DND-41 (cell line): ENCODE measurements around the gene HOXA4.

Source experiments
- ATAC-seq: fragments of 200-7000 bp; cut with Tn5 transposase; 3 replicates; pipeline ENCODE4 v1.9.1; 2021; ENCODE audit warnings: low read depth; ENCODE audit not compliant: insufficient read depth
- DNase-seq: peaks from one replicate; pipeline ENCODE4 v3.0.0-alpha.2; 2020
- H2AFZ ChIP-seq: 2 replicates; pipeline ENCODE4 v1.6.0; 2012; ENCODE audit warnings: low read depth, low read length
- H3K27ac ChIP-seq: 2 replicates; pipeline ENCODE4 v1.5.1; 2012; ENCODE audit warnings: low read length, inconsistent platforms
- H3K27me3 ChIP-seq: fragments of 200-600 bp; sonication (generic); 2 replicates; pipeline ENCODE4 v1.6.0; 2012; ENCODE audit warnings: low read length, mild to moderate bottlenecking, inconsistent platforms; ENCODE audit not compliant: insufficient read depth, poor library complexity
- H3K36me3 ChIP-seq: 2 replicates; pipeline ENCODE4 v1.5.1; 2012; ENCODE audit warnings: low read length, inconsistent platforms; ENCODE audit not compliant: insufficient read depth
- H3K4me1 ChIP-seq: 2 replicates; pipeline ENCODE4 v1.5.1; 2012; ENCODE audit warnings: mild to moderate bottlenecking, low read length; ENCODE audit not compliant: insufficient read depth
- H3K4me2 ChIP-seq: 2 replicates; pipeline ENCODE4 v1.6.0; 2012; ENCODE audit warnings: mild to moderate bottlenecking, moderate library complexity, low read length, inconsistent platforms; ENCODE audit not compliant: insufficient read depth
- H3K4me3 ChIP-seq, 2 experiments: fragments of 200-600 bp in 1 of 2; shearing (Covaris generic) in 1 of 2; 2 replicates each; pipeline ENCODE4 v1.5.1; 2012 to 2016; ENCODE audit warnings: inconsistent platforms in 2 of 2, low read length in 2 of 2, mild to moderate bottlenecking in 2 of 2, low read depth in 1 of 2, moderate library complexity in 1 of 2
- H3K79me2 ChIP-seq: 2 replicates; pipeline ENCODE4 v1.6.0; 2012; ENCODE audit warnings: low read length, inconsistent platforms; ENCODE audit not compliant: insufficient read depth
- H3K9ac ChIP-seq: 2 replicates; pipeline ENCODE4 v1.6.0; 2012; ENCODE audit warnings: low read depth, mild to moderate bottlenecking, inconsistent platforms, low read length, moderate library complexity
- H3K9me3 ChIP-seq: 2 replicates; pipeline ENCODE4 v1.5.1; 2012; ENCODE audit warnings: low read length, moderate library complexity, mild to moderate bottlenecking, inconsistent platforms; ENCODE audit not compliant: insufficient read depth, severe bottlenecking
- H4K20me1 ChIP-seq: 2 replicates; pipeline ENCODE4 v1.6.0; 2012; ENCODE audit warnings: low read length; ENCODE audit not compliant: insufficient read depth
- EZH2 ChIP-seq: IDR thresholded peaks from 3 replicates; pipeline ENCODE4 v1.6.1; 2012; ENCODE audit warnings: borderline replicate concordance, low read depth, mild to moderate bottlenecking, moderate library complexity, low read length, inconsistent platforms; ENCODE audit not compliant: severe bottlenecking
- TF ChIP-seq, protein P1 (sequence below): IDR thresholded peaks from 2 replicates; pipeline ENCODE4 v1.5.1; 2012; ENCODE audit warnings: borderline replicate concordance, low read length, moderate library complexity, mild to moderate bottlenecking; ENCODE audit not compliant: poor library complexity, severe bottlenecking; ENCODE audit errors: extremely low read depth

HOXA4 gene

DNA sequence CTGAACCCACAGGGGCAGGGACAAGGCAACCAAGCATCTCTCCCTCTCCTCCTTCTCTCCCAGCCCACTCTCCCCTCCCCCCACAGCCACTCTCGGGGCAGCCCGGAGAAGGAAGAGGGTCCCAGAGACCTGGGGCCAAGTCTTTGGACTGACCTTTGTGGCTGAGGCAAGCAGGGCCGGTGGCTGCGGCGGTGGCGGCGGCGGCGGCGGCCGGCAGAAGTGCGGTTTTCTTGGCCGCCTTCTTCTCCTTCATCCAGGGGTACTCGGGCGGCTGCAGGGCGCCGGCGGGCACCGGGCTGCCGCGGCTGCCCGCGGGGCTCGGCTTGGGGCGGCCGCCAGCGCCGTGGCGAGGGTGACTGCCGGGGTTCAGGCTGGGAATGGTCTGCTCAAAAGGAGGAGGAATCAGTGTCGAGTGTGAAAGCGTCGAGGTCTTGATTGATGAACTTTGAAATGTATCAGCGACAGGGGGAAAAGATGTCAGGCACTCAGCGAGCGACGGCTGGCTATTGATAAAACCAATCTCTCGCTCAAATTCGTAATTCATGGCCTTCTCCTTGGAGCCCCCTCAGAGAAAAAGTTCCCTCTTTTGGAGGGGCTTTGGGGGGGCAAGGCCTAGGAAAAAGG lies 28.5 kb downstream of the HOXA4 start:
- DNase-seq (no peak), ATAC-seq (no peak)
- H3K36me3 ChIP-seq, result no peaks in the 10 kb centered on the region
- no peak overlapping the region for H3K27ac ChIP-seq
- no peaks in the 10 kb centered on the region for H3K9me3 ChIP-seq
- H3K9ac ChIP-seq, result no peak overlapping the region
- H3K4me2 ChIP-seq, result no peak overlapping the region
- no peak overlapping the region for H2AFZ ChIP-seq
- no peaks in the 10 kb centered on the region for H3K27me3 ChIP-seq
- H4K20me1 ChIP-seq, result no peaks in the 10 kb centered on the region
- no peak overlapping the region for H3K4me3 ChIP-seq
- no peaks in the 10 kb centered on the region for H3K79me2 ChIP-seq
- H3K4me1 ChIP-seq, result no peaks in the 10 kb centered on the region
- TF ChIP-seq EZH2, result no peak
- TF ChIP-seq, protein P1, sequence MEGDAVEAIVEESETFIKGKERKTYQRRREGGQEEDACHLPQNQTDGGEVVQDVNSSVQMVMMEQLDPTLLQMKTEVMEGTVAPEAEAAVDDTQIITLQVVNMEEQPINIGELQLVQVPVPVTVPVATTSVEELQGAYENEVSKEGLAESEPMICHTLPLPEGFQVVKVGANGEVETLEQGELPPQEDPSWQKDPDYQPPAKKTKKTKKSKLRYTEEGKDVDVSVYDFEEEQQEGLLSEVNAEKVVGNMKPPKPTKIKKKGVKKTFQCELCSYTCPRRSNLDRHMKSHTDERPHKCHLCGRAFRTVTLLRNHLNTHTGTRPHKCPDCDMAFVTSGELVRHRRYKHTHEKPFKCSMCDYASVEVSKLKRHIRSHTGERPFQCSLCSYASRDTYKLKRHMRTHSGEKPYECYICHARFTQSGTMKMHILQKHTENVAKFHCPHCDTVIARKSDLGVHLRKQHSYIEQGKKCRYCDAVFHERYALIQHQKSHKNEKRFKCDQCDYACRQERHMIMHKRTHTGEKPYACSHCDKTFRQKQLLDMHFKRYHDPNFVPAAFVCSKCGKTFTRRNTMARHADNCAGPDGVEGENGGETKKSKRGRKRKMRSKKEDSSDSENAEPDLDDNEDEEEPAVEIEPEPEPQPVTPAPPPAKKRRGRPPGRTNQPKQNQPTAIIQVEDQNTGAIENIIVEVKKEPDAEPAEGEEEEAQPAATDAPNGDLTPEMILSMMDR, result no peak

DNA sequence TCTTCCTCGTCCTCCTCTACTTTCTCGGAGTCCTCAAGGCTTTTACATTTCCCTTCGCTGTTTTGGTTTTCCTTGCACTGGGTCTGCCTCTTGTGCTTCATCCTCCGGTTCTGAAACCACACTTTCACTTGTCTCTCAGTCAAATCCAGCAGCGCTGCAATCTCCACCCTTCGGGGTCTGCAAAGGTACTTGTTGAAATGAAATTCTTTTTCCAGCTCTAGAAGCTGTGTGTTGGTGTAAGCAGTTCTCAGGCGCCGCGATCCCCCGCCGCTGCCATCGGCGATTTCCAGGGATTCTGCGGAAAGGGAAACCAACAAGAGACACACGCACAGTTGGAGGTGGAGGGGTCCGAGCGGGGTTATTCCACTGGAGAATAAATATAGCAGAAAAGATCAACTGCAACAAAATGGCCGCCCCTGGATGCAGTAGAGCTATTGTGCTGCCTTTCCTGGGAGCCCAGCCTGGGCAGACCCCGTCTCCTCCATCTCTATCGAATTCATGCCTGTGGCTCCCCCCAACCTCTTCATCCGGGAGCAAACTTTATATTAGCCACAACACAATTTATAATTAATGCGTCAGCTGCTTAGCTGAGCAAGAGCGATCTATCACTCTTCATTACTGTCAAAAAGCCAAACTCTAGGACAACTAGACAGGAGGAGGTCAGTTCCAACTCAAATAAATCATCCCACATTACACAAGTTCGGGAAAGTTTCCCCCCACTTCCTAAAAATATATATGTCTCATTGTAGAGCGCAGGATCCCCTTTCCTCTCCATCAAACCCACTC lies 29.2 kb downstream of the HOXA4 start:
- DNase-seq (no peak), ATAC-seq (no peak)
- H3K9me3 ChIP-seq, result no peaks in the 10 kb centered on the region
- TF ChIP-seq EZH2, result no peak
- TF ChIP-seq, protein P1, result no peak
- no peak overlapping the region for H3K4me3 ChIP-seq
- no peaks in the 10 kb centered on the region for H4K20me1 ChIP-seq
- no peak overlapping the region for H3K4me2 ChIP-seq
- no peaks in the 10 kb centered on the region for H3K36me3 ChIP-seq
- no peaks in the 10 kb centered on the region for H3K27me3 ChIP-seq
- H3K4me1 ChIP-seq, result no peaks in the 10 kb centered on the region
- H3K27ac ChIP-seq, result no peak overlapping the region
- no peaks in the 10 kb centered on the region for H3K79me2 ChIP-seq
- no peak overlapping the region for H3K9ac ChIP-seq
- no peak overlapping the region for H2AFZ ChIP-seq

DNA sequence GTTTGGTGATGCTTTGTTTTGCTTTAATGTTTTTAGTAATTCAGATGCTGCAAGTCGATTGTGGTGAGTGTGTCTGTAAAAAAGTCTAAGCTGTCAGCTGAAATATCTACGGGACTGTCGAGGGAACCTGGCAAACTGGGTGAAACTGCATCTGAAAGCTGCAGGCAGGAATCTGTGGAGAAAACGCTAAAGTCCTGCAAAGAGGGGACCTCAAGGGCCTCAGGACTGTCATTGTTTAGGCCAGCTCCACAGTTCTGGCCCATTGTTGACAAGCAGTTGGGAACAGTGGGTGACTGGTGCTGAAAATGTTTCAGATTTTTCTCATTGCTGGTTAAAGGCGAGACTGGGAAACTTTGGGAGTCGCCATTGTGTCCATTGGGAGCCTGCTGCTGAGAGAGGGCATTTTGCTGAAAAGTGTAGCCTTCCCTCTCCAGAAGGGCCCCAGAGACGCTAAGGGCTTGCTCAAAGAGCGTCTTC lies 29.8 kb downstream of the HOXA4 start:
- H3K4me3 ChIP-seq, result no peak overlapping the region
- no peak overlapping the region for H3K4me2 ChIP-seq
- H3K4me1 ChIP-seq, result no peaks in the 10 kb centered on the region
- no peaks in the 10 kb centered on the region for H3K9me3 ChIP-seq
- H3K79me2 ChIP-seq, result no peaks in the 10 kb centered on the region
- ATAC-seq (no peak), DNase-seq (no peak)
- no peak overlapping the region for H2AFZ ChIP-seq
- no peaks in the 10 kb centered on the region for H4K20me1 ChIP-seq
- no peaks in the 10 kb centered on the region for H3K36me3 ChIP-seq
- TF ChIP-seq, protein P1, result no peak
- TF ChIP-seq EZH2, result no peak
- H3K9ac ChIP-seq, result no peak overlapping the region
- no peaks in the 10 kb centered on the region for H3K27me3 ChIP-seq
- H3K27ac ChIP-seq, result no peak overlapping the region
